GM12878 (cell line): ENCODE measurements around the gene PHACTR1.

Source experiments
- ATF2 ChIP-seq: IDR thresholded peaks from 2 replicates; pipeline ENCODE4 v1.6.1; 2012; ENCODE audit warnings: low read length, inconsistent platforms
- ATF3 ChIP-seq: IDR thresholded peaks from 2 replicates; pipeline ENCODE4 v1.6.1; 2011; ENCODE audit warnings: low read depth, mild to moderate bottlenecking, low read length, moderate library complexity, borderline replicate concordance; ENCODE audit errors: extremely low read depth
- CHD2 ChIP-seq: IDR thresholded peaks from 2 replicates; pipeline ENCODE4 v1.6.1; 2011; ENCODE audit warnings: low read depth, low read length, improper control_type of control experiment, borderline replicate concordance
- CTCF ChIP-seq, 3 experiments: IDR thresholded peaks in 2 of 3; conservative IDR thresholded peaks in 1 of 3; 2 replicates each; pipeline ENCODE4 v1.5.1; 2011; ENCODE audit warnings: low read depth in 3 of 3, low read length in 3 of 3, mild to moderate bottlenecking in 3 of 3, control low read depth in 2 of 3, moderate library complexity in 2 of 3, inconsistent platforms in 1 of 3, mixed read lengths in 1 of 3; ENCODE audit not compliant: control insufficient read depth in 2 of 3, insufficient read depth in 1 of 3; ENCODE audit errors: extremely low read depth in 1 of 3
- E2F4 ChIP-seq: IDR thresholded peaks from 2 replicates; pipeline ENCODE4 v1.6.1; 2012; ENCODE audit warnings: low read depth, low read length, improper control_type of control experiment
- HDAC2 ChIP-seq: fragments of 200-600 bp; sonication (generic); IDR thresholded peaks from 2 replicates; pipeline ENCODE4 v1.6.1; 2017
- POLR2A ChIP-seq: IDR thresholded peaks from 2 replicates; pipeline ENCODE4 v1.6.1; 2011; ENCODE audit warnings: low read depth, mild to moderate bottlenecking, low read length
- RAD21 ChIP-seq: IDR thresholded peaks from 2 replicates; pipeline ENCODE4 v1.6.1; 2011; ENCODE audit warnings: mild to moderate bottlenecking, low read depth, low read length, moderate library complexity; ENCODE audit not compliant: insufficient read depth
- REST ChIP-seq: IDR thresholded peaks from 2 replicates; pipeline ENCODE4 v1.6.1; 2012; ENCODE audit warnings: mild to moderate bottlenecking, low read depth, low read length
- SRF ChIP-seq, 2 experiments: IDR thresholded peaks; 2 replicates each; pipeline ENCODE4 v1.6.1; 2011; ENCODE audit warnings: low read depth in 2 of 2, low read length in 2 of 2, mild to moderate bottlenecking in 1 of 2, moderate library complexity in 1 of 2
- STAT1 ChIP-seq: fragments of 450-650 bp; conservative IDR thresholded peaks from 2 replicates; pipeline ENCODE4 v1.6.1; 2014; ENCODE audit warnings: antibody characterized with exemption, mild to moderate bottlenecking
- TCF12 ChIP-seq: IDR thresholded peaks from 2 replicates; pipeline ENCODE4 v1.6.1; 2011; ENCODE audit warnings: low read depth, mild to moderate bottlenecking, low read length
- ZNF207 ChIP-seq: fragments of 450-650 bp; IDR thresholded peaks from 2 replicates; pipeline ENCODE4 v1.6.1; 2014; ENCODE audit warnings: antibody characterized with exemption, mild to moderate bottlenecking, borderline replicate concordance
- ZNF687 ChIP-seq: fragments of 450-650 bp; IDR thresholded peaks from 2 replicates; pipeline ENCODE4 v1.6.1; 2017; ENCODE audit warnings: mild to moderate bottlenecking, moderate library complexity

GRCh38 chr6:12955956-12956355, 239.4 kb downstream of the PHACTR1 start:
- no peak for TF ChIP-seq POLR2A
- TF ChIP-seq CTCF (IDR thresholded peaks at IDR 0.05 in 2 of 3, conservative IDR thresholded peaks at IDR 0.05 in 1 of 3; ENCODE audit: control insufficient read depth in 2 of 3, extremely low read depth in 1 of 3, insufficient read depth in 1 of 3, low read depth in 3 of 3, low read length in 3 of 3): no peak
- TF ChIP-seq STAT1: no peak
- no peak for TF ChIP-seq SRF (IDR thresholded peaks at IDR 0.05; ENCODE audit: low read depth in 2 of 2, low read length in 2 of 2)
- no peak for TF ChIP-seq ZNF207
- TF ChIP-seq TCF12: no peak
- no peak for TF ChIP-seq HDAC2
- TF ChIP-seq REST: no peak
- TF ChIP-seq ATF3: no peak
- no peak for TF ChIP-seq RAD21
- TF ChIP-seq E2F4: no peak
- TF ChIP-seq ATF2: no peak
- no peak for TF ChIP-seq ZNF687
- no peak for TF ChIP-seq CHD2
